Neutrophil (primary cell): ENCODE data around the gene USH1C.

Source experiments
- H3K27ac ChIP-seq: fragments of 200-600 bp; sonication (generic); 2 replicates; pipeline ENCODE4 v1.5.1; 2016; ENCODE audit warnings: mild to moderate bottlenecking, moderate library complexity
- H3K27me3 ChIP-seq: fragments of 200-600 bp; sonication (generic); 2 replicates; pipeline ENCODE4 v1.6.0; 2016; ENCODE audit warnings: mild to moderate bottlenecking
- H3K36me3 ChIP-seq: fragments of 200-600 bp; sonication (generic); 2 replicates; pipeline ENCODE4 v1.5.1; 2017
- H3K4me1 ChIP-seq, 2 experiments: fragments of 200-600 bp in 1 of 2; sonication (generic) in 1 of 2; 1 replicate in 1 of 2; 2 replicates in 1 of 2; pipeline versions ENCODE4 v1.5.1 to v1.6.1; 2013 to 2016; ENCODE audit warnings: low read depth in 1 of 2, low read length in 1 of 2, mild to moderate bottlenecking in 1 of 2, moderate library complexity in 1 of 2; ENCODE audit not compliant: control insufficient read depth in 1 of 2, insufficient read depth in 1 of 2
- H3K4me3 ChIP-seq, 2 experiments: fragments of 200-600 bp in 1 of 2; sonication (generic) in 1 of 2; 1 replicate in 1 of 2; 2 replicates in 1 of 2; pipeline ENCODE4 v1.5.1; 2013 to 2016; ENCODE audit warnings: low read depth in 1 of 2, low read length in 1 of 2, mild to moderate bottlenecking in 1 of 2, moderate library complexity in 1 of 2
- H3K9me3 ChIP-seq: fragments of 200-600 bp; sonication (generic); 2 replicates; pipeline ENCODE4 v1.5.1; 2016
- CTCF ChIP-seq: fragments of 200-600 bp; sonication (generic); IDR thresholded peaks from 2 replicates; pipeline ENCODE4 v1.5.1; 2016; ENCODE audit warnings: antibody characterized with exemption

The USH1C gene

GRCh38 chr11:17472467-17472866 lies 71.7 kb downstream of the USH1C start:
- Histone ChIP-seq H3K36me3 (no peaks in the 10 kb centered on the region), H3K4me3 (no peak overlapping the region), H3K4me1 (peaks cover 0 to 5% of the 10 kb centered on the region in 2 experiments), H3K9me3 (no peaks in the 10 kb centered on the region), H3K27ac (no peak overlapping the region), H3K27me3 (peaks cover 53% of the 10 kb centered on the region)
- no peak for TF ChIP-seq CTCF

DNA sequence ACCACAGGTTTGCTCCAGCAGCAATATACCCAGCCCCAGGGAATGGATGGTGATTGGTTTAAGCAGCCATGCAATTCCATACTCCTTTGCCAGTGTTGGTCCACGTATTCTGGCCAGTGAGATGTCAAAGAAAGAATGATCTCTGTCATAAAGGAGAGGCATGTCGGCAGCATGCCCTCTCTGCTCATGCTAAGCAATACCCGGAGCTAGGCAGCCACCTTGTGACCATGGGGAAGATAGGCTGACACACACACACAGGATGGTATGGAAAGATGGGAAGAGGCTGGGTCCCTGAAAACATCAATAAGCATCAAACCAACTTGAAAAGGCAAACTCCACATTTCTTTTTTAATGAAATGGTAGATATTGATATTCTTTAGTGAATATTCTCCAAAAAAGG lies 72.7 kb downstream of the USH1C start:
- Histone ChIP-seq H3K36me3 (no peaks in the 10 kb centered on the region), H3K27ac (no peak overlapping the region), H3K4me3 (no peak overlapping the region), H3K4me1 (peaks cover 0 to 5% of the 10 kb centered on the region in 2 experiments), H3K27me3 (peaks cover 44% of the 10 kb centered on the region), H3K9me3 (no peaks in the 10 kb centered on the region)
- no peak for TF ChIP-seq CTCF

GRCh38 chr11:17469998-17470397 lies 74.2 kb downstream of the USH1C start:
- H3K9me3 ChIP-seq = no peaks in the 10 kb centered on the region
- no peaks in the 10 kb centered on the region for H3K36me3 ChIP-seq
- H3K4me1 ChIP-seq = no peaks in the 10 kb centered on the region
- H3K27ac ChIP-seq = no peak overlapping the region
- no peak for TF ChIP-seq CTCF
- peaks cover 29% of the 10 kb centered on the region for H3K27me3 ChIP-seq
- H3K4me3 ChIP-seq = no peak overlapping the region

DNA sequence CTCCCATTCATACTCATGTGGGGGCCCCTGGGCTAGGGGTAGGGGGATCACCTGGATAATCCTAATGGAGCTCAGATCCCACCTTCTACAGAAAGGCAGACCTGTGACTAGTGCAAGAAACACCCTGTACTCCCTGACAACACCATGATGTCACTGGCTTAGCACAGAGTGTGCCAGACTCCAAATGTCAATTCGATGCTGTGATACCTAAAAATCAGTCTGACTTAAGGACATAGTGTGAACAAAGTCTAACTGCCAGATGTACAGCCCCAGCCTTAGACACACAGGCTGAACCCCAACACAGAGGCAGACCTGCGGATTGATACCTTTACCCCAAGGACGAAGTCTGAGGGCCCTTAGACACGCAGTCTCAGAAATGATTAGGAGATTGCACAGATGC lies 76.1 kb downstream of the USH1C start:
- Histone ChIP-seq H3K4me1 (no peaks in the 10 kb centered on the region), H3K27me3 (peaks cover 10% of the 10 kb centered on the region), H3K36me3 (no peaks in the 10 kb centered on the region), H3K4me3 (no peak overlapping the region), H3K27ac (no peak overlapping the region), H3K9me3 (no peaks in the 10 kb centered on the region)
- TF ChIP-seq CTCF = no peak

- Histone ChIP-seq H3K27me3 (no peaks in the 10 kb centered on the region), H3K27ac (no peak overlapping the region), H3K36me3 (no peaks in the 10 kb centered on the region), H3K9me3 (no peaks in the 10 kb centered on the region), H3K4me3 (no peak overlapping the region), H3K4me1 (no peaks in the 10 kb centered on the region)
- TF ChIP-seq CTCF = no peak
These were observed 80.6 kb downstream of the USH1C start for GRCh38 chr11:17463546-17464174.

- peaks cover 0 to 5% of the 10 kb centered on the region in 2 experiments for H3K4me1 ChIP-seq
- no peaks in the 10 kb centered on the region for H3K27me3 ChIP-seq
- H3K36me3 ChIP-seq = no peaks in the 10 kb centered on the region
- no peaks in the 10 kb centered on the region for H3K9me3 ChIP-seq
- H3K4me3 ChIP-seq = no peak overlapping the region
- no peak for TF ChIP-seq CTCF
- no peak overlapping the region for H3K27ac ChIP-seq
These were observed 81.3 kb downstream of the USH1C start for GRCh38 chr11:17462940-17463339.
